ENCODE data around the gene TBC1D2.

Gene TBC1D2

GRCh38 chr9:98302938-98303632, 47.6 kb upstream of the TBC1D2 start:
- Histone ChIP-seq H3F3A (ENCODE audit: insufficient read depth, low read length) (no peaks in the 10 kb centered on the region), H3K36me3 (ENCODE audit: insufficient read depth, low read length) (no peaks in the 10 kb centered on the region), H3K4me1 (ENCODE audit: insufficient read depth, low read length, severe bottlenecking) (no peaks in the 10 kb centered on the region), H3K9ac (ENCODE audit: low read length) (no peak overlapping the region), H3K79me2 (ENCODE audit: insufficient read depth, low read length) (no peaks in the 10 kb centered on the region), H4K20me1 (ENCODE audit: insufficient read depth, low read length) (no peaks in the 10 kb centered on the region), H3K27ac (ENCODE audit: low read depth, low read length, poor library complexity, severe bottlenecking) (no peak overlapping the region), H3K9me3 (ENCODE audit: low read length) (no peaks in the 10 kb centered on the region), H2AFZ (ENCODE audit: low read length) (no peak overlapping the region), H3K9me2 (ENCODE audit: low read depth, low read length) (no peaks in the 10 kb centered on the region), H3K4me3 (ENCODE audit: low read depth, low read length, poor library complexity, severe bottlenecking) (no peak overlapping the region), H3K4me2 (ENCODE audit: low read length) (no peak overlapping the region), H3K27me3 (ENCODE audit: insufficient read depth, low read length) (no peaks in the 10 kb centered on the region)
- TF ChIP-seq CTCF (IDR thresholded peaks at IDR 0.05; ENCODE audit: low read length) (no peak), EZH2 (IDR thresholded peaks at IDR 0.05; ENCODE audit: borderline replicate concordance, low read length) (no peak)

- TF ChIP-seq CTCF (IDR thresholded peaks at IDR 0.05; ENCODE audit: low read length) (no peak), EZH2 (IDR thresholded peaks at IDR 0.05; ENCODE audit: borderline replicate concordance, low read length) (no peak)
- H2AFZ ChIP-seq (ENCODE audit: low read length): no peak overlapping the region
- no peaks in the 10 kb centered on the region for H3K9me3 ChIP-seq (ENCODE audit: low read length)
- H3K9ac ChIP-seq (ENCODE audit: low read length): no peak overlapping the region
- H3K79me2 ChIP-seq (ENCODE audit: insufficient read depth, low read length): no peaks in the 10 kb centered on the region
- no peak overlapping the region for H3K27ac ChIP-seq (ENCODE audit: low read depth, low read length, poor library complexity, severe bottlenecking)
- H4K20me1 ChIP-seq (ENCODE audit: insufficient read depth, low read length): no peaks in the 10 kb centered on the region
- H3K4me3 ChIP-seq (ENCODE audit: low read depth, low read length, poor library complexity, severe bottlenecking): no peak overlapping the region
- H3K4me1 ChIP-seq (ENCODE audit: insufficient read depth, low read length, severe bottlenecking): no peaks in the 10 kb centered on the region
- no peaks in the 10 kb centered on the region for H3K27me3 ChIP-seq (ENCODE audit: insufficient read depth, low read length)
- no peaks in the 10 kb centered on the region for H3K9me2 ChIP-seq (ENCODE audit: low read depth, low read length)
- H3F3A ChIP-seq (ENCODE audit: insufficient read depth, low read length): no peaks in the 10 kb centered on the region
- no peak overlapping the region for H3K4me2 ChIP-seq (ENCODE audit: low read length)
- no peaks in the 10 kb centered on the region for H3K36me3 ChIP-seq (ENCODE audit: insufficient read depth, low read length)
Observed at GRCh38 chr9:98302150-98302549, 46.7 kb upstream of the TBC1D2 start.

- H3K4me3 ChIP-seq (ENCODE audit: low read depth, low read length, poor library complexity, severe bottlenecking): no peak overlapping the region
- no peaks in the 10 kb centered on the region for H3K4me1 ChIP-seq (ENCODE audit: insufficient read depth, low read length, severe bottlenecking)
- no peaks in the 10 kb centered on the region for H3F3A ChIP-seq (ENCODE audit: insufficient read depth, low read length)
- no peaks in the 10 kb centered on the region for H4K20me1 ChIP-seq (ENCODE audit: insufficient read depth, low read length)
- H3K9me2 ChIP-seq (ENCODE audit: low read depth, low read length): no peaks in the 10 kb centered on the region
- H3K4me2 ChIP-seq (ENCODE audit: low read length): no peak overlapping the region
- H3K36me3 ChIP-seq (ENCODE audit: insufficient read depth, low read length): no peaks in the 10 kb centered on the region
- no peak for TF ChIP-seq CTCF (IDR thresholded peaks at IDR 0.05; ENCODE audit: low read length)
- no peak for TF ChIP-seq EZH2 (IDR thresholded peaks at IDR 0.05; ENCODE audit: borderline replicate concordance, low read length)
- no peaks in the 10 kb centered on the region for H3K79me2 ChIP-seq (ENCODE audit: insufficient read depth, low read length)
- no peak overlapping the region for H3K27ac ChIP-seq (ENCODE audit: low read depth, low read length, poor library complexity, severe bottlenecking)
- no peaks in the 10 kb centered on the region for H3K9me3 ChIP-seq (ENCODE audit: low read length)
- no peak overlapping the region for H3K9ac ChIP-seq (ENCODE audit: low read length)
- no peaks in the 10 kb centered on the region for H3K27me3 ChIP-seq (ENCODE audit: insufficient read depth, low read length)
- no peak overlapping the region for H2AFZ ChIP-seq (ENCODE audit: low read length)
Observed at GRCh38 chr9:98300611-98301010, 45.2 kb upstream of the TBC1D2 start.
